Esophagus muscularis mucosa (tissue), 3 donors: Measurements from ENCODE around the gene DAAM1.

Source experiments
- CTCF ChIP-seq, 3 experiments: fragments of 200-600 bp in 2 of 3; fragments of 450-650 bp in 1 of 3; sonication (generic) in 2 of 3; IDR thresholded peaks; one replicate each; pipeline ENCODE4 v1.5.1; 2017 to 2019; ENCODE audit warnings: antibody characterized with exemption in 3 of 3, mild to moderate bottlenecking in 2 of 3, moderate library complexity in 1 of 3
- POLR2A ChIP-seq: fragments of 450-650 bp; IDR thresholded peaks from one replicate; pipeline ENCODE4 v1.6.1; 2017; ENCODE audit warnings: antibody characterized with exemption, moderate library complexity, mild to moderate bottlenecking, low read depth
- POLR2AphosphoS5 ChIP-seq, 2 donors: sonication (generic); formaldehyde crosslinking; IDR thresholded peaks; one replicate each; pipeline ENCODE4 v1.6.1; 2017; ENCODE audit warnings: antibody characterized with exemption in 2 of 2

GRCh38 chr14:59245809-59246295, 57.4 kb downstream of the DAAM1 start:
- no peak for TF ChIP-seq POLR2A
- TF ChIP-seq CTCF (IDR thresholded peaks at IDR 0.05) = no peak
- no peak for TF ChIP-seq POLR2AphosphoS5 (IDR thresholded peaks at IDR 0.05)
